T-helper 2 cell (primary cell): ENCODE measurements around the gene GEMIN7.

Experiments used
- DNase-seq, 5 experiments: peaks; one replicate each; pipeline versions ENCODE4 v3.0.0 to v3.0.0-alpha.2; 2012 to 2022

GEMIN7 gene

DNA sequence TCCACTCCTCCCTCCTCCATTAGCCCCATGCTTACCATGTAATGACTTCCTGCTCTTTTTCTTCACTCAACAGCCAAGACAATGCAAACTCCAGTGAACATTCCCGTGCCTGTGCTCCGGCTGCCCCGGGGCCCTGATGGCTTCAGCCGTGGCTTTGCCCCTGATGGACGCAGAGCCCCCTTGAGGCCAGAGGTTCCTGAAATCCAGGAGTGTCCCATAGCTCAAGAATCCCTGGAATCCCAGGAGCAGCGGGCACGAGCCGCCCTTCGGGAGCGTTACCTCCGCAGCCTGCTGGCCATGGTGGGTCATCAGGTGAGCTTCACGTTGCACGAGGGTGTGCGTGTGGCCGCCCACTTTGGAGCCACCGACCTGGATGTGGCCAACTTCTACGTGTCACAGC, 11.0 kb downstream of the GEMIN7 start:
- DNase-seq: no peak

DNA sequence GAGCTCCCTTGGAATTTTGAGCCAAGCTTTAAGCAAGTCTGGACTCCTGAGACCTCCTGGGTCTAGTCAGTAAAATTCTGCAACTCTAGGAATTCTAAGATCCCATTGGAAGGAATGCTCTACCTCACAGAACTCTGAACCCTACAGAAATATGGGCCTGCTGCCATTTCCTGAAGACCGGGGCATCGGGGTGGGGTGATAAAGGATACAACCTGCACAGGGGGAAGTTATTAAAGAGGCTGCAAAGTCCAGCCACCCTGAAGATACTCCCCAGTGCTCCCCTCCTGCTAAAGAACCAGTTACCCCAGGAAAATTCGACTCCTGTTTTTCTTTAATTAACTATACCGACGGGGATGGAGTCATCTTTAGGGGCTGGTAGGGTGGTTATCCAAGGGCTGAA, 11.5 kb downstream of the GEMIN7 start:
- no peak for DNase-seq

DNA sequence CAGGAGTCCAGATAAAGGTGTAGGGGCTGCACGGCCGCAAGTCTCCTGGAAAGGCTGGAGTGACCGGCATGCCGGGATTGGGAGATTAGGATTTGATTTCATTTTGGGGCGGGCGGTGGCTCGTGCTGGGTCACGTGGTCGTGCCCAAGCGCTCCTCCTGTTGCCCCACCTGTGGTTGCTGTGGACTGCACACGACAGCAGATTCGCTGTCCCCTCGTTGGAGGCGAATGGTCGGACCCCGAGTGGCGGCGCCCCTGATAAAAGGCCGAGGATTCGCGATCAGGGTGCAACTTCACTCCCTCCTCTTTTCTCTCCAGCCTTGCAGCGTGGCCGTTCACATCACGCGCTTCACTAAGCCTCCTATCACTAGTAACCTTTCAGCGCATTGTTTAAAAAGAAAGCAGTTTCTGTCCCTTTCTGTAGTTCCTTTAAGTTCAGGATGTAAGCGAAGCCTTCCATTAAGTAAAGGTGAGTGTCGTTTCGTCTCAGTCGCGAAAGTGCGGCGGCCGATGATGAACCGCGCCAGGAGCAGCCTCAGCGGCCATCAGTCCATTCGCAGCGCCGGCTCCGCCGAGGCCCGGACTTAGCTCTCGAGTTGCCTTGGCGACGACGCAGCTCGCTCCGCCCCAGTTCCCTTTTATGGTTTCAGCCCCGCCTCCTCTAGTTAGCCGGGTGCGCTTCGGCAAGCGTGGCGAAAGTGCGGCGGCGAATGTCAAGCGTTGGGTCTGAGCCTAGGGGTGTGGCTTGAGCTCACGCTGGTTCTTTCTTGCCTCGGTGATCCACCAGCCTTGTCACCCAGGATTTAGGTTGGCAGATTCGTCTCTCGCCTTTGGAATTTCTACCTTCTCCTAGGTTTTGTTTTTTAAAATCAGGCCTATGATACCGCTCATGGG, 12.2 kb downstream of the GEMIN7 start:
- peak; percentile 88 to 98 (median 91) for DNase-seq

DNA sequence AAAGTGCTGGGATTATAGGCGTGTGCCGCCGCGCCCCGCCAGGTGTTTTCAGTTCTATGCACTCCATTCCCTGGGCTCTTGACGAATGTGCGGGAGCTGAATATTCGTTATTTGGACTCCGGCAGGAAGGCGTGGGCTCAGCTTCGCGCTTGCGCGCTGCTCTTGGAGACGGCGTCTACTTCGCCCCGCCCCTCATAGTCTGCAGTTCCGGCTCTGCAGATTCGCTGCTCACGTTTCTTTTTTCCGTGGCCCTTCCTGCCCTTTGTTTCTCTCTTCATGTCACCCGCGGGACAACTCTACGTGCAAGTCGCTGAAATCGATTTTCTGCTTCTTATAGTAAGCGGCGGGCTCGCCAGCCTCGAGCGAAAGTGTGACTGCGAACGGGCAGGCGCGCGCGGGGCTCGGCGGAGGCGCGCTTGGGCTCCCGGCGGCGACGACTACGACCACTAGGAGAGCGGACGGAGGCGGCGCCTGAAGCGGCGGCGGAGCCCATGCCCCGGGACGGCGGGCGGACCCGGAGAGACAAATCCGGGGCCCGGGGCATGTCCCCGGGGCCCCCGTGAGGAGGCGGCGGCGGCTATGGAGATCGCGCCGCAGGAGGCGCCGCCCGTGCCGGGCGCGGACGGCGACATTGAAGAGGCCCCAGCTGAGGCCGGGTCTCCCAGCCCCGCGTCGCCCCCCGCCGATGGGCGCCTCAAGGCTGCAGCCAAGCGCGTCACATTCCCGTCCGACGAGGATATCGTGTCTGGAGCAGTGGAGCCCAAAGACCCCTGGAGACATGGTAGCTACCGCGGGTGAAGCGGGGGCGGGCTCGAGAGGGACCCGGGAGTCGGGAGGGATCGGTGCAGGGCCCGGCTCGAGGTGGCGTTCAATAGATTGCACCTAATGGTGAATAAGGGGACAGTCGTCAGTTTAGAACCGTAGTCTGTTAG, 14.0 kb downstream of the GEMIN7 start, which contains the start of gene PPP1R37:
PPP1R37 (plus strand) TSS at position 433 of the 932 bp plus-strand sequence; CDS start at position 580, 147 bp downstream.
- DNase-seq: peak; percentile 76 to 97 (median 89)

DNA sequence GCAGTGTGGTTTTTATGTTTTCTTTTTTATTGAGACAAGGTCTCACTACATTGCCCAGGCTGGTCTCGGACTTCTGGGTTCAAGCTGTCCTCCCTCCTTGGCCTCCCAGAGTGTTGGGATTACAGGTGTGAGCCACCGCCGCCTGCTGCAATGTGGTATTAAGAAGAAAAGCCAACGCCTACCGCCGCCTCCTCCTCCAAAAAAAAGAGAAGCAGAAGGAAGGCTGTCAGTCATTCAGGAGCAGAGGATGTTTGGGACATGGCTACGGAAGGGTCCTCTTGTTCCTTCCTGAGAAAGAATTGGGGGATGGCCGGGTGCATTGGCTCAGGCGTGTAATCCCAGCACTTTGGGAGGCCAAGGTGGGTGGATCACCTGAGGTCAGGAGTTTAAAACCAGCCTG, 15.1 kb downstream of the GEMIN7 start:
- no peak for DNase-seq

DNA sequence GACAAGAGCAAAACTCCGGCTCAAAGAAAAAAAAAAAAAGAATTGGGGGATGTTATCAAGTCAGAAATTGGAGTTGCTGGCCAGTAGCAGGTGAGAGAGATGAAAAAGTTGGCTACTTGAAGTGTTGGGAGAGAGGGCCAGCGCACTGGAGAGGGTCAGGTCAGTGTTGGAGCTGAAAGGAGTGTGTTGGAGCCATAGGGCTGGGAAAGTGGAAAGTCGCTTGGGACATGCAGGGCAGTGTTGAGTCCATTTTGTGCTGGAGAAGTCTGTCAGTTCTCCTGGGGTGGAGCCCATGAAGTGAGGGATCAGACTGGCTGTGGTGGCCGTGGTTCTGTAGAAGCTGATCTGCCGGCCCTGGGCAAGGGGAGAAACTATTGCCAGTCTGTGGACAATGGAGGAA, 15.6 kb downstream of the GEMIN7 start:
- DNase-seq: no peak

- no peak for DNase-seq
Measured at GRCh38 chr19:45095496-45096413, 16.7 kb downstream of the GEMIN7 start.

DNA sequence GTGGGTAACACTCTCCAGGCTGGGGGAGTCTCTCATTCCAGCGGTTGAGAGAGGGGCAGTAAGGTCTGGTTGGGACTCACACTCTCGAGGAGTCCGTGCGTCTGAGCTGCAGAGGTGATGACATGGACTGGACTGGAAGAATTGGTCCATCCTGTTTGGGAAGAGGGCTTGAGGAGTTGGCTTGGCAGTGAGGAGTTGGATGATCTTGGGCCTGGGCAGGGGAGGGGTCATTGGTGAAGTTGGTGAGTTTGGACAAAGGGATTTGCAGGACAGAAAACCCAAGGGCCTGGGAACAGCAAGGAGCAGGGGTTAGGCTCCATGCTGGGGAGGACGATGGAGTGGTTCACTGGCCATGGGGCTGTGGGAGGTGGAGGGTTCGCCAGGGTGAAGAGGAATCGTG, 17.6 kb downstream of the GEMIN7 start:
- DNase-seq: no peak

DNA sequence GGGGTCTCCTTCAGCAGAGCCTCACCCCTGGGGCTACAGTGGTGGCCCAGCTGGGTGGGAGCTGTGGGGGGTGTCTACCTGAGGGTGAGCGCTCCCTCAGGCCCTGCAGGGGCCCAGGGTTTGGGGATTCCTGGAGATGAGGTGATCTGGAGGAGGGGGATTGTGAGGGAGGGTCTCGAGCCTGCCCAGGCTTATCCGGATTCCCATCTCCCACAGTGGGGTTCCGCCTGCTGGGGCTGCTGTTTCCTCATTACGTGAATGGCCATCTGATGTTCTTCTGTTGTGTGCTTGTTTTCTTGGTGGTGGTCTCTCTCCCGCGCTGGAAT, 18.4 kb downstream of the GEMIN7 start:
- no peak for DNase-seq

DNA sequence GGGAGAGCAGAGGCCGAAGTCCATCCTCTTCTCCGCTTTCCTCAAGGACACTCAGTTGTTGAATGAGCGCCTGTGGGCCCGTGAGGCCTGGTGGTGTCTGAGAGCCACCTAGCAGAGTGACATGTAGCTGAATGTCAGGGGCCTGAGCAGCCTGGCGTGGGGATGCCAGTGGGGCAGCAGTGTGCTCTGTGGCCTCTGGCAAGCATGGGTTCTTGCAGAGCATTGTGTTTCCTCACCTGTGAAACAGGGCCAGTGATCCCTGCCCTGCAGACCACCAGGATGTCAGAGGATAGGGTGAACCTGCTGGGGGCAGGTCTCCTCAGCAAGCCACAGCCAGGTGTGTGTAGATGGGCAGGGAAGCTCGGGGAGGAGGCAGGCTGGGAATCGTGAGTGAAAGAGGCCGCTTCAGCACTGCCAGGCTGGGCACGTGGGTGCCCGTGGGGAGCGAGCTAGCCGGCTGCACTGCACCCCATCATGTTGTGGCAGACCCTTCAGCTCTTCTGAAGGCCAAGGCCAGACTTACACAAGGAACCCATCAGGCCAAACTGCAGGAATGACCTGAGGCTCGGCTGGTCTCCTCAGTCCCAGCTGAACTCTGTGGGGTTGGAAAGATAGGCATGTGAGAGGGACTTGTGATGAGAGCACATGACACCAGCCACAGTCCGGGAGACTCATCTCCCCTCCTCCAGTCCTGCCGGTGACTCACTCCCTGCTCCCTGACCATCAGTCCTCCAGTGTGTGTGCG, 18.9 kb downstream of the GEMIN7 start:
- DNase-seq: no peak

- DNase-seq: no peak
Measured at GRCh38 chr19:45098521-45099466, 19.7 kb downstream of the GEMIN7 start.

- no peak for DNase-seq
Measured at GRCh38 chr19:45099467-45100191, 20.6 kb downstream of the GEMIN7 start.

DNA sequence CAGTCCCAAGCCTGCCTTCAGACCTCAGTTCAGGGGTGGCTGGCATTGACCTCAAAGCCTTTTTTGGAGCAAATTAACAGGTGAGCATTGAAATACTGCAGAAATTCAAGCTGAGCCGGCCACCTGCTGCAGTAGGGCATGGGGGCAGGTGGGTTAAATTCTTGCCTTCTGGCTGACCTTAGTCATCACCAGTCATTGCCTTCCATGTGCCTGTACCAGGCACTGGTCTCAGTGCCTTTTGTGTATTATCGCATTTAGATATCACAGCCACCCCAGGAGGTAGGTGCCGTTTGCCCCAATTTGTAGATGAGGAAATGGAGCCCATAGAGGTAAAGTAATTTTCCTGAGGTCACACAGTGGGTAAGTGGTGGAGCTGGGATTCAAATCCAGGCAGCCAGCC, 21.1 kb downstream of the GEMIN7 start:
- DNase-seq: no peak

DNA sequence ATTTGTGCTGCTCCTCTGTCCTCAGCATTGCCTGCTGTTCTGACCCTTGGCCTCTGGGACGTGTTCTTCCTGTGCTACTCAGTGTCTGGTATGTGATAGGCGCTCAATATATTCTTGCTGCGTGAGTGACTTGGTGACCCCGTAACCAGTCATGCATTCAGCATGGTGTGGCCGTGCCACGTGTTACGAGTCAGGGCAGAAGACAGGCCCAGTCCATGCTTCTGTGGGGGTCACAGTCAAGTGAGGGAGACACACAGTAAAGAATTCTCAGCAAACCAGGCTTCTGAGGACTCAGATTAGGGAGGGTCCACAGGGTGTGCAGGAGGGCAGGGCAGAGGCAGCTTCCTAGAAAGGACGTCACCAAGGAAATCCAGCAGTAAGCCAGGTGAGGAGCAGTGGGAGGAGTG, 21.8 kb downstream of the GEMIN7 start:
- no peak for DNase-seq

DNA sequence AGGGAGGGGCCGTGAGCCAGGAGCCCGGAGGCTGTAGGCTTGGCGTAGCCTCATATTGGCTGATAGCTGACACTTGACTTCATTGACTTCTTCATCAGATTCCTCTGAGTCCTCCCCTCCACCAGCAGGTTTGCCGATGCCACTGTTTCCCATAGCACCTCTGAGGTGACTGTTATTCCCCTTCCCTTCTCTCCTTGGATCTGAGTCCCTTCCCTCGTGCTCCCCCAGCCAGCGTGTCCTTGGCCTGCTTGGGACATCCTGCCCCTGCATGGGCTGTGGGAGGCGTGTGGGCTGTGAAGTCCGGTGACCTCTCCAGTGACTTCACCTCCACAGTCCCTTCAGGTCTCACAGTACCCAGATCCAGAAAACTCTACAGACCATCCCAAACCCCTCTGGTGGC, 22.7 kb downstream of the GEMIN7 start:
- DNase-seq: no peak

GRCh38 chr19:45102481-45102880, 23.4 kb downstream of the GEMIN7 start:
- no peak for DNase-seq

- peak in 2 of 5 experiments; percentile 33 to 74 for DNase-seq
Measured at GRCh38 chr19:45103156-45103507, 24.1 kb downstream of the GEMIN7 start.

DNA sequence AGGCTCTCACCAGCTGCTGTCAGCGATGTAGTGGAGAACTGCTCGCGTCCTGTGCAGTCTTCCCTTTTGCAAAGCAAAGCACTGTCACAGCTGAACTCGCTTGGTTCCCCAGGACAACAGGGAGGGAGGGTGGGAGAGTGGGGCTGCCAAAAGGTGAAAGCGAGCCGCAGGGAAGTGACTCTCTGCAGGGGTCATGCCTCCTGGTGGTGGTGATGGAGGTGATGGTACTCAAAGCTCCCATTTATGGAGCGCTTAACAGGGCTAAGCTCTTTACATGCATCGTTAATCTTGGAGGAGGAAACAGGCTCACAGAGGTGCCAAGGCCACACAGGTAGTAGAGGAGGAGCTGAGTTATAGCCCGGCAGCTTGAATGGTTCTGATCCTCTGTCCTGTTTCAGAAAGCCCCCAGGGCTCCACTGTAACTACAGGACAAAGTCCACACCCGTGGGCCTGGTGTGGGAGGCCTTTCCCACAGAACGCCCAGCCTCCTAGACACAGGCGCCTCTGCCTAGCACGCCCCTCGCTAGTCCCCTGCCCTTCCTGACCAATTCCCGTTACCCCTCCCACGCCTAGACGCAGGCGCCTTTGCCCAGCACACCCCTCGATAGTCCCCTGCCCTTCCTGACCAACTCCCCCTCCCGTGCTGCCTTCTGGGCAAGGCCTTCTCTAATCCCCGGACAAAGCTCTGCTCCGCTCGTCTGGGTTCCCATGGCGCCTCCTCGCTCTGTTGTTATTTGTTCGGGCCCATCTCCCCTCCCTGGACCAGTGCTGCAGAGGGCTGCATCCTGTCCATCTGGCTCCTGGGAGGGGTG, 24.7 kb downstream of the GEMIN7 start:
- no peak for DNase-seq
